Measurements from ENCODE around the gene ARHGAP27. TPM values are rescaled to one million over a fixed set of nuclear protein-coding genes. Genes with fewer than 3 reads are reported as not detected.
"Not testable (repeated sequence)": the region's sequence is repeated elsewhere in the genome, so short reads cannot be mapped to it uniquely, and the experiment has no call there.

The ARHGAP27 gene
- total RNA-seq, 1 donor from 2014 or later = 1.4 TPM

DNA sequence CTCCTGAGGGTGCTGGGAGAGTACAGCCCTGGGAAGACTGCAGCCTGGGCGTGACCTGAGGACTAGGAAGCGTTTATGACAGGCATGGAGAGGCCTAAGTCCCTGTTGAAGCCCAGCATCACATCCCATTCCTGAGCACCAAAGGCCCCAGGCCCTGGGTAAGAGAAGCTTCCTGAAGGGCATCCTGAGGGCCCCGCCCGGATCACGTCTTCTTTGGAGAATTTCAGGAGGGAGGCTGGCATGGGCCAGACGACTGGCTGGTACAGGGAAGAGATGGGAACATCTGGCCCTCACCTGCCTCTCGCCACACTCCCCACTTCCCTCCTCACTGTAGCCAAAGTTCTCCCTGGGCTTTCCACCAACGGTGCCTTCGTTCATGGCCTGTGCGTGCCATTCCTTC, 11.6 kb upstream of the ARHGAP27 start:
- not testable (repeated sequence) for H3K4me1 Mint-ChIP-seq; DNase-seq (ENCODE audit: low read depth, low spot score); H3K27ac Mint-ChIP-seq (ENCODE audit: unreplicated experiment); H3K4me3 Mint-ChIP-seq; H3K36me3 Mint-ChIP-seq (ENCODE audit: low read depth); H3K27me3 Mint-ChIP-seq (ENCODE audit: low read depth); H3K9me3 Mint-ChIP-seq

- H3K4me1 Mint-ChIP-seq; DNase-seq (ENCODE audit: low read depth, low spot score); H3K4me3 Mint-ChIP-seq; H3K36me3 Mint-ChIP-seq (ENCODE audit: low read depth); H3K9me3 Mint-ChIP-seq; H3K27ac Mint-ChIP-seq (ENCODE audit: unreplicated experiment); H3K27me3 Mint-ChIP-seq (ENCODE audit: low read depth): not testable (repeated sequence)
Measured at GRCh38 chr17:45443371-45444260, 10.9 kb upstream of the ARHGAP27 start.

DNA sequence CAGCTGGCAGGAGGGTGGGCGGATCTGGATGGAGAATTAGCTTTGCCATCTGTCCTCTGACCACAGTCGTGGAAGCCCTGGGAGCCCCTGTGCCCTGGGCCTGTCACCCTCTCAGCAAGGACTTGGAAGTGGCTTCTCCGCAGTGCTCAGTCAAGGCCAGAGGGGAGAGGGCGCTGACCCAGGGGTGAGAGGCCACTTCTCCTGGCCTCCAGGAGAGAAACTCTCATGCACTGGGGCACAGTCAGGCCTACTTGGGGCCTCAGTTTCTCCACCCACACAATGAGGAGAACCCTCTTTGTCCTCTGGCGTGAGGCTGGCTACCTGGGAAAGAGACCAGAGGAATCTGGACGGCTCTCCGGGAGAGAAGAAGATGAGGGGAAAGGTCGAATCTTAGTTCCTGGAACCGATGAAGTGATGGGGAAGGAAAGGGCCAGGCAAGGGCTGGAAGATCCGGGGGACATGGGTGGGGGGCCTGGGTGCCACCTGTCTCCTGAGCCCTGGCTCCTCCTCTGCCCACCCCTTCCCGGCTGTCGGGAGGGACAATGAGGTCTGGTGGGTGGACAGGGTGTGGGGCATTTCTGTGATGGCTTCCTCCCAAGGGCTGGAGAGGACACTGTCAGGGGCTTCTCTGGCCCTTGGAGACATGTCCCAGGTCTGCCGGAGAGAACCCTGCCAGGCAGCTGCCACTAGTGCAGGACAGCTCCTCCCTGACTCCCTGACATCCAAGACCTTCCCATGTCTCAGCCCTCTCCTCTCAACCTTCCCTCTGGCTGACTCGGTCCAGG, 9.0 kb upstream of the ARHGAP27 start:
- TF ChIP-seq, protein P1, sequence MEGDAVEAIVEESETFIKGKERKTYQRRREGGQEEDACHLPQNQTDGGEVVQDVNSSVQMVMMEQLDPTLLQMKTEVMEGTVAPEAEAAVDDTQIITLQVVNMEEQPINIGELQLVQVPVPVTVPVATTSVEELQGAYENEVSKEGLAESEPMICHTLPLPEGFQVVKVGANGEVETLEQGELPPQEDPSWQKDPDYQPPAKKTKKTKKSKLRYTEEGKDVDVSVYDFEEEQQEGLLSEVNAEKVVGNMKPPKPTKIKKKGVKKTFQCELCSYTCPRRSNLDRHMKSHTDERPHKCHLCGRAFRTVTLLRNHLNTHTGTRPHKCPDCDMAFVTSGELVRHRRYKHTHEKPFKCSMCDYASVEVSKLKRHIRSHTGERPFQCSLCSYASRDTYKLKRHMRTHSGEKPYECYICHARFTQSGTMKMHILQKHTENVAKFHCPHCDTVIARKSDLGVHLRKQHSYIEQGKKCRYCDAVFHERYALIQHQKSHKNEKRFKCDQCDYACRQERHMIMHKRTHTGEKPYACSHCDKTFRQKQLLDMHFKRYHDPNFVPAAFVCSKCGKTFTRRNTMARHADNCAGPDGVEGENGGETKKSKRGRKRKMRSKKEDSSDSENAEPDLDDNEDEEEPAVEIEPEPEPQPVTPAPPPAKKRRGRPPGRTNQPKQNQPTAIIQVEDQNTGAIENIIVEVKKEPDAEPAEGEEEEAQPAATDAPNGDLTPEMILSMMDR (conservative IDR thresholded peaks at IDR 0.05) = no peak
- Mint-ChIP-seq H3K27ac (ENCODE audit: unreplicated experiment) (peak overlapping the region; percentile 12), H3K4me1 (no peaks in the 10 kb centered on the region), H3K27me3 (ENCODE audit: low read depth) (no peaks in the 10 kb centered on the region), H3K36me3 (ENCODE audit: low read depth) (no peaks in the 10 kb centered on the region), H3K9me3 (no peaks in the 10 kb centered on the region), H3K4me3 (no peak overlapping the region)
- DNase-seq (ENCODE audit: low read depth, low spot score) = no peak

DNA sequence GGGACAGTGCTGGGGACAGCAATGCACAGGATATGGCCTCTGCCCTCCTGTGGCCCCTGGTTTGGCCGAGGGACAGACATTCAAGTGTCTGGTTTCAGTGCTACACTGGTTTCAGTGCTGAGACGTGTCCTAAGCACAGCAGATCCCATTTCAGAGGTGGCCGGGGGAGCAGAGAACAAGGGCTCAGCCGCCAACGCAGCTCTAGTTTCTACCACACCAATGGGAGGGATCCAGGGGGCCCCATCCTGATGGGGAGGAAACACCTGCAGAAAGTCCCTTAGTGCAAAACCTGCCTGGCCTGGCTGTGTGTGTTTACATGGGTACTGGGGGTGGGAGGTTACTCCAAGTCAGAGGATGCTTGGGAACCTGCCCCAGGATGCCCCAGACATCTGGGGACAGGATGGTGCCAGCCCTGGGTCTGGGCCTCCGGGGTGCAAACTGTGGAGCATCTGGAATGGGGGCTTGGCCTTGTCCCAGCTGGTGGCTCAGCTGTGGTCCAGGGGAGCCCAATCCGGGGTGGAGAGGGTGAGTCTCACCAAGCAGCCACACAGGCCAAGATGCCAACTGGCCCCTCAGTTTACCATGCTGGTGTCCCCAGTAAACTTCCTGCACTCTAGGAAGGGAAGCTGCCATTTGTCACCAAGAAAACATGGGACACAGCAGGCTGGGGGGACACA, 8.3 kb upstream of the ARHGAP27 start:
- DNase-seq (ENCODE audit: low read depth, low spot score); H3K27ac Mint-ChIP-seq (ENCODE audit: unreplicated experiment); H3K9me3 Mint-ChIP-seq; H3K4me3 Mint-ChIP-seq; H3K4me1 Mint-ChIP-seq; H3K27me3 Mint-ChIP-seq (ENCODE audit: low read depth); H3K36me3 Mint-ChIP-seq (ENCODE audit: low read depth): not testable (repeated sequence)

DNA sequence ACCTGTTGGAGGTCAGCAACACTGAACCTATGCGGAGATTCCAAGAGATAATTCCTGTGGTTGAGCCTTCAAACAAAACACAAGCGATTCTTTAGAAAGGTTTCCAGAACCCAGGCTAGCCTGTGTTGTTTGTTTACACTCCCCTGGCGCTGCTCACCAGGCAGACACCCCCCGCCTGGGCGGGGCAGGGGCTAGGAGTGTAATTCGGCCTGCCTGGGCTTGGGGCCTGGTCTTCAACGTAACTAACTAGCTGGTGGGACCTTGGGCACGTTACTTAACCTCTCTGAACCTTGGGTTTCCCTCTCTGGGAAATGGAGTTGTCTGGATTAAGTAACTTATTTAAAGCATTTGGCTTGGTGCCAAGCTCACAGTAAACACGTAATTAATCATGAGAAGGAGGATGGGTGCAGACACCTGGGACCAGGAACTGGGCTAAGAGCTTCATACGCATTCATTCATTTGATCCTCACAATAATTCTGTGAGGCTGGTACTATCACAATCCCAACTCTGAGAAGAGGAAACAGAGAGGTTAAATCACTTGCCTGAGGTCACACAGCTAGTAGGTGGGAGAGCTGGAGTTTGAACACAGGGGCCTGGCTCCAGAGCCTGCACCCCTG, 7.6 kb upstream of the ARHGAP27 start:
- H3K4me3 Mint-ChIP-seq = peak overlapping the region; percentile 13
- no peaks in the 10 kb centered on the region for H3K4me1 Mint-ChIP-seq
- no peaks in the 10 kb centered on the region for H3K9me3 Mint-ChIP-seq
- no peaks in the 10 kb centered on the region for H3K36me3 Mint-ChIP-seq (ENCODE audit: low read depth)
- TF ChIP-seq, protein P1 (conservative IDR thresholded peaks at IDR 0.05) = no peak
- no peak overlapping the region for H3K27ac Mint-ChIP-seq (ENCODE audit: unreplicated experiment)
- H3K27me3 Mint-ChIP-seq (ENCODE audit: low read depth) = peaks cover 5% of the 10 kb centered on the region
- no peak for DNase-seq (ENCODE audit: low read depth, low spot score)

DNA sequence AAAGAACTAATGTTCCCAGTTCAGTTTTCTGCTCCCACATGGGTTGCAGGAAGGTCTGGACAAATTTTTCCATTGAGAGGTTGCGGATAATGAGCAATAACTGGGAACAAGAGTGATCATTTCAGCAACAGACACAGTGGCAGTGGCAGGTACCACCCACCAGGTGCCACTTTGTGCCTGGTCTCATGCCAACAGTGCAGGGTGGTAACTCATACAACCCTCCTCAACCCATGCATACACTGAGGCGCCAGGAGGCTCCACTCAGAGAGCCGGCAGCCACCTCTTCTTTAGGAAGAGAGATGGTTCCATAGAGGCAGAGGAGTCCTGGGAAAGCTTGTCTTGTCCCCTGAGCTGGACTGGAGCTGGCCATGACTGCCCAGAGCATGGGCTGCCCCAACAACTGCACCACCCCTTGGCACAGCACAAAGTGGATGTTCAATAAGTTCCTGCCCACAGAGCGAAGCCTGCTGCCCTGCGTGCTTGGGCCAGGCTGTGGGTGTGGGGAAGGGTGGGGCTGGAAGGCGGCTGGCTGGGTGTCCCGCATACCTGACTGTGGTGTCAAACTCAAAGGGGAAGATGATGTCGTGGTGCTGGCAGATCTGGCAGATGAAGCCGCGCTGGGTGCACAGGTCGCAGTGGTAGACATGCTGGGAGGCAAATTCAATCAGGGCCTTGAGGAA, 6.4 kb upstream of the ARHGAP27 start:
- TF ChIP-seq, protein P1 (conservative IDR thresholded peaks at IDR 0.05) = no peak
- H3K27me3 Mint-ChIP-seq (ENCODE audit: low read depth) = peaks cover 14% of the 10 kb centered on the region
- H3K4me3 Mint-ChIP-seq = no peak overlapping the region
- H3K36me3 Mint-ChIP-seq (ENCODE audit: low read depth) = no peaks in the 10 kb centered on the region
- no peak overlapping the region for H3K27ac Mint-ChIP-seq (ENCODE audit: unreplicated experiment)
- H3K9me3 Mint-ChIP-seq = no peaks in the 10 kb centered on the region
- DNase-seq (ENCODE audit: low read depth, low spot score) = no peak
- H3K4me1 Mint-ChIP-seq = no peaks in the 10 kb centered on the region

Data from neural crest cell (in vitro differentiated cells).